SK-N-SH (cell line): ENCODE measurements around the gene RHOJ. TPM values are rescaled to one million over a fixed set of nuclear protein-coding genes. Genes with fewer than 3 reads are reported as not detected.

Source experiments
- CTCF ChIA-PET: fragments of 300-600, 350-600 bp; formaldehyde crosslinking; extraction: SDS; loops from one replicate; lab custom pipeline; 2021; lab: Yijun Ruan, JAX
- POLR2A ChIA-PET: fragments of 350-600 bp; sonication (Branson Sonifier 250); formaldehyde crosslinking; extraction: SDS; loops from one replicate; lab custom pipeline; 2020; ENCODE audit warnings: antibody characterized with exemption, inconsistent platforms; lab: Yijun Ruan, JAX
- DNase-seq: peaks from one replicate; pipeline ENCODE4 v3.0.0; 2012
- H2AFZ ChIP-seq: fragments of 200-600 bp; sonication (generic); 2 replicates; pipeline ENCODE4 v1.8.1; 2016; ENCODE audit warnings: antibody characterized with exemption, mild to moderate bottlenecking, low read depth
- H3F3A ChIP-seq: fragments of 200-600 bp; sonication (generic); replicated peaks from 2 replicates; pipeline ENCODE3; 2016; ENCODE audit warnings: antibody characterized with exemption, mild to moderate bottlenecking; ENCODE audit not compliant: insufficient read depth
- H3K27ac ChIP-seq, 2 experiments: fragments of 200-500 bp in 1 of 2; fragments of 200-600 bp in 1 of 2; sonication (Bioruptor generic) in 1 of 2; sonication (generic), shearing (Covaris generic) in 1 of 2; 2 replicates each; pipeline versions ENCODE4 v1.5.1 to v1.6.1; 2014 to 2016; ENCODE audit warnings: low read depth in 2 of 2, inconsistent platforms in 1 of 2, low read length in 1 of 2, mild to moderate bottlenecking in 1 of 2, mixed read lengths in 1 of 2
- H3K27me3 ChIP-seq: fragments of 200-600 bp; sonication (generic), shearing (Covaris generic); 2 replicates; pipeline ENCODE4 v1.6.1; 2016; ENCODE audit warnings: mixed run types; ENCODE audit not compliant: insufficient read depth
- H3K36me3 ChIP-seq, 2 experiments: fragments of 200-500 bp in 1 of 2; fragments of 200-600 bp in 1 of 2; sonication (Bioruptor generic) in 1 of 2; sonication (generic) in 1 of 2; replicated peaks in 1 of 2; 2 replicates each; pipeline versions ENCODE3 to v1.5.1; 2014 to 2016; ENCODE audit warnings: low read length in 1 of 2, mild to moderate bottlenecking in 1 of 2; ENCODE audit not compliant: insufficient read depth in 2 of 2, control insufficient read depth in 1 of 2
- H3K4me1 ChIP-seq, 2 experiments: fragments of 200-500 bp in 1 of 2; fragments of 200-600 bp in 1 of 2; sonication (Bioruptor generic) in 1 of 2; sonication (generic), shearing (Covaris generic) in 1 of 2; 2 replicates each; pipeline versions ENCODE4 v1.5.1 to v1.6.1; 2014 to 2016; ENCODE audit warnings: low read depth in 1 of 2, low read length in 1 of 2, mixed run types in 1 of 2; ENCODE audit not compliant: insufficient read depth in 2 of 2, control insufficient read depth in 1 of 2
- H3K4me2 ChIP-seq: fragments of 200-600 bp; sonication (generic), shearing (Covaris generic); 2 replicates; pipeline ENCODE4 v1.6.1; 2017; ENCODE audit warnings: mixed run types
- H3K4me3 ChIP-seq, 2 experiments: fragments of 200-500 bp in 1 of 2; fragments of 200-600 bp in 1 of 2; sonication (Bioruptor generic) in 1 of 2; sonication (generic), shearing (Covaris generic) in 1 of 2; 2 replicates each; pipeline versions ENCODE4 v1.5.1 to v1.8.1; 2014 to 2016; ENCODE audit warnings: low read depth in 2 of 2, inconsistent platforms in 1 of 2, low read length in 1 of 2, mild to moderate bottlenecking in 1 of 2, mixed read lengths in 1 of 2, moderate library complexity in 1 of 2
- H3K79me2 ChIP-seq: fragments of 200-600 bp; sonication (generic); 2 replicates; pipeline ENCODE4 v1.8.1; 2017; ENCODE audit warnings: mild to moderate bottlenecking; ENCODE audit not compliant: insufficient read depth
- H3K9ac ChIP-seq: fragments of 200-600 bp; sonication (generic); 2 replicates; pipeline ENCODE4 v1.6.1; 2017; ENCODE audit warnings: mixed run types
- H3K9me2 ChIP-seq: fragments of 200-600 bp; sonication (generic); 2 replicates; pipeline ENCODE4 v1.6.1; 2017; ENCODE audit warnings: mixed run types
- H3K9me3 ChIP-seq: fragments of 200-600 bp; sonication (generic); 2 replicates; pipeline ENCODE4 v1.6.1; 2017; ENCODE audit warnings: mixed run types, mild to moderate bottlenecking, moderate library complexity
- H4K20me1 ChIP-seq: fragments of 200-600 bp; sonication (generic); 2 replicates; pipeline ENCODE4 v1.6.1; 2017; ENCODE audit warnings: mild to moderate bottlenecking, mixed run types; ENCODE audit not compliant: insufficient read depth
- EP300 ChIP-seq, 2 experiments: IDR thresholded peaks; 2 replicates each; pipeline versions ENCODE4 v1.4.0 to v1.6.1; 2012; ENCODE audit warnings: borderline replicate concordance in 1 of 2, low read depth in 1 of 2, low read length in 1 of 2
- EZH2phosphoT487 ChIP-seq: fragments of 200-600 bp; sonication (generic); IDR thresholded peaks from 2 replicates; pipeline ENCODE4 v1.6.1; 2017; ENCODE audit warnings: low read depth, mixed run types, mild to moderate bottlenecking, antibody characterized with exemption, moderate library complexity, borderline replicate concordance
- FOSL2 ChIP-seq: IDR thresholded peaks from 2 replicates; pipeline ENCODE4 v1.4.0; 2012; ENCODE audit warnings: low read depth, mild to moderate bottlenecking, moderate library complexity, borderline replicate concordance
- GABPA ChIP-seq: IDR thresholded peaks from 2 replicates; pipeline ENCODE4 v1.4.0; 2012; ENCODE audit warnings: low read depth, mild to moderate bottlenecking
- MXI1 ChIP-seq: IDR thresholded peaks from 2 replicates; pipeline ENCODE4 v1.6.1; 2012; ENCODE audit warnings: mild to moderate bottlenecking, low read depth, low read length, improper control_type of control experiment
- NFIC ChIP-seq: IDR thresholded peaks from 2 replicates; pipeline ENCODE4 v1.4.0; 2012; ENCODE audit warnings: borderline replicate concordance
- NRF1 ChIP-seq: IDR thresholded peaks from 2 replicates; pipeline ENCODE4 v1.6.1; 2012; ENCODE audit warnings: low read depth, mild to moderate bottlenecking, low read length
- RAD21 ChIP-seq: IDR thresholded peaks from 2 replicates; pipeline ENCODE4 v1.6.1; 2012; ENCODE audit warnings: mild to moderate bottlenecking, low read length
- RCOR1 ChIP-seq: fragments of 150-350 bp; IDR thresholded peaks from 2 replicates; pipeline ENCODE4 v1.6.1; 2017; ENCODE audit warnings: antibody characterized with exemption, low read length
- TCF12 ChIP-seq: IDR thresholded peaks from 2 replicates; pipeline ENCODE4 v1.4.0; 2012
- TEAD4 ChIP-seq: IDR thresholded peaks from 2 replicates; pipeline ENCODE4 v1.4.0; 2012; ENCODE audit warnings: mild to moderate bottlenecking, borderline replicate concordance; ENCODE audit not compliant: insufficient read depth
- YY1 ChIP-seq: IDR thresholded peaks from 2 replicates; pipeline ENCODE4 v1.4.0; 2012; ENCODE audit warnings: low read depth, mild to moderate bottlenecking
- WGBS: methylation state at CpG from one replicate; pipeline ENCODE4 v1.1.6; 2017; ENCODE audit warnings: low lambda C conversion rate; 5-methylcytosine and 5-hydroxymethylcytosine counted together
- polyA plus RNA-seq, 3 experiments: library from polyadenylated mRNA; depleted of rRNA; stranded (reverse); fragments of >200 nt; gene quantifications; 2 replicates each; pipeline ENCODE4 v1.2.3, GENCODE V29; 2012
- TF ChIP-seq, protein P1 (sequence below): IDR thresholded peaks from 2 replicates; pipeline ENCODE4 v1.4.0; 2012; ENCODE audit warnings: low read depth, borderline replicate concordance
- TF ChIP-seq, protein P2 (sequence below): fragments of 200-600 bp; sonication (generic); IDR thresholded peaks from 2 replicates; pipeline ENCODE4 v1.6.1; 2017; ENCODE audit warnings: antibody characterized with exemption, mild to moderate bottlenecking, moderate library complexity

Gene RHOJ
- polyA plus RNA-seq, 1 of the 3 experiments (the other 2 are of a cell fraction) = 12.1 TPM

DNA sequence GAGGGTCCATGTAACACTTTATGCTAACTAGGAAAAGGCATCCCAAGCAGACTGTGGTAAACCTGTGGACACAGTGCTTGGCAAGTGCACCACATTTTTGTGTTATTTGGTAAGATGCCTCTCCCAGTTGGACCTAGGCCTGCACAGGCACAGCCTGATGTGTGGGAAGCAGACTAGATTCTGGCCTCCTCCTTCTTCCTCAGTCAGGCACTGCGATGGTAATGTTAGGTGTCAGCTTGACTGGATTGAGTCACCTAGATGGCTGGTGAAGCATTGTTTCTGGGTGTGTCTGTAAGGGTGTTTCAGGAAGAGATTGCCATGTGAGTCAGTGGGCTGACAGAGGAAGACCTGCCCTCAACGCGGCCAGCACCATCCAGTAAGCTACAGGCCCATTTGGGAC lies 25.3 kb upstream of the RHOJ start:
- no peaks in the 10 kb centered on the region for H3K9me2 ChIP-seq
- H3K79me2 ChIP-seq = no peaks in the 10 kb centered on the region
- peak overlapping the region; percentile 33; the same call in 1 of the 2 replicates for H2AFZ ChIP-seq
- H4K20me1 ChIP-seq = no peaks in the 10 kb centered on the region
- no peaks in the 10 kb centered on the region for H3K36me3 ChIP-seq
- H3F3A ChIP-seq = no peaks in the 10 kb centered on the region
- no peak for DNase-seq
- POLR2A ChIA-PET = no interaction called here
- peaks cover 0 to 12% of the 10 kb centered on the region in 2 experiments; a peak in 1 of 4 replicates for H3K4me1 ChIP-seq
- H3K9ac ChIP-seq = no peak overlapping the region
- CTCF ChIA-PET = interaction anchor here (1.1 kb wide), 1 partner anchor 105 kb away, joined by 3 read pairs; no protein-coding TSS in a partner anchor
- no peaks in the 10 kb centered on the region for H3K27me3 ChIP-seq
- TF ChIP-seq GABPA (no peak), FOSL2 (peak; percentile 16; the same call in 1 of the 2 replicates)
- no peak overlapping the region for H3K4me3 ChIP-seq
- no peak overlapping the region for H3K27ac ChIP-seq
- WGBS = 18% methylated on average over 2 of the region's 3 CpGs
- H3K9me3 ChIP-seq = no peaks in the 10 kb centered on the region
- H3K4me2 ChIP-seq = no peak overlapping the region

DNA sequence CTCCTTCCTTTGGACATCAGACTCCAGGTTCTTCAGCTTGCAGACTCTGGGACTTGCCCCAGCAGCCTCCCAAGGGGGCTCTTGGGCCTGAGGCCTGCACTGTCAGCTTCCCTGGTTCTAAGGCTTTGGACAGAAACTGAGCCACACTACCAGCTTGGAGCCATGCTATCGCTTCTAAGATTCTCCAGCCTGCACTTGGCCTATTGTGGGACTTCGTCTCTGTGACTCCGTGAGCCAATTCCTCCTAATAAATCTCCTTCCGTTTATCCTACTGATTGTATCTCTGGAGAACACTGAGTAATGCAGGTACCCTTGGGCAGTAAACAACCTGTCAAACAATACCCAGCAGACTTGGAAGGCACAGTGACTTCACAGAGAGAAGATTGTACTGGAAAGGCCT lies 24.9 kb upstream of the RHOJ start:
- POLR2A ChIA-PET = no interaction called here
- Histone ChIP-seq H3K4me1 (peaks cover 0 to 8% of the 10 kb centered on the region in 2 experiments; a peak in 1 of 4 replicates), H3K9me3 (no peaks in the 10 kb centered on the region), H3K27ac (no peak overlapping the region), H3F3A (no peaks in the 10 kb centered on the region), H3K4me3 (no peak overlapping the region), H3K36me3 (no peaks in the 10 kb centered on the region), H2AFZ (peak overlapping the region; percentile 33; the same call in 1 of the 2 replicates), H3K79me2 (no peaks in the 10 kb centered on the region), H3K27me3 (no peaks in the 10 kb centered on the region)
- DNase-seq = no peak
- WGBS = 41% methylated on average over 4 of the region's 4 CpGs
- no peak for TF ChIP-seq EP300 (IDR thresholded peaks at IDR 0.05; ENCODE audit: borderline replicate concordance in 1 of 2, low read depth in 1 of 2, low read length in 1 of 2)
- TF ChIP-seq, protein P1, sequence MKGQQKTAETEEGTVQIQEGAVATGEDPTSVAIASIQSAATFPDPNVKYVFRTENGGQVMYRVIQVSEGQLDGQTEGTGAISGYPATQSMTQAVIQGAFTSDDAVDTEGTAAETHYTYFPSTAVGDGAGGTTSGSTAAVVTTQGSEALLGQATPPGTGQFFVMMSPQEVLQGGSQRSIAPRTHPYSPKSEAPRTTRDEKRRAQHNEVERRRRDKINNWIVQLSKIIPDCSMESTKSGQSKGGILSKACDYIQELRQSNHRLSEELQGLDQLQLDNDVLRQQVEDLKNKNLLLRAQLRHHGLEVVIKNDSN = no peak
- TF ChIP-seq RCOR1 = no peak
- TF ChIP-seq NRF1 = no peak
- TF ChIP-seq EZH2phosphoT487 = no peak
- TF ChIP-seq YY1 = no peak
- TF ChIP-seq TEAD4 = no peak
- TF ChIP-seq NFIC = no peak
- TF ChIP-seq, all 33 proteins: peak for 0
- no peaks in the 10 kb centered on the region for H4K20me1 ChIP-seq
- no peak overlapping the region for H3K9ac ChIP-seq
- H3K9me2 ChIP-seq = no peaks in the 10 kb centered on the region
- CTCF ChIA-PET = interaction anchor here (1.1 kb wide), 1 partner anchor 105 kb away, joined by 3 read pairs; no protein-coding TSS in a partner anchor
- no peak overlapping the region for H3K4me2 ChIP-seq

DNA sequence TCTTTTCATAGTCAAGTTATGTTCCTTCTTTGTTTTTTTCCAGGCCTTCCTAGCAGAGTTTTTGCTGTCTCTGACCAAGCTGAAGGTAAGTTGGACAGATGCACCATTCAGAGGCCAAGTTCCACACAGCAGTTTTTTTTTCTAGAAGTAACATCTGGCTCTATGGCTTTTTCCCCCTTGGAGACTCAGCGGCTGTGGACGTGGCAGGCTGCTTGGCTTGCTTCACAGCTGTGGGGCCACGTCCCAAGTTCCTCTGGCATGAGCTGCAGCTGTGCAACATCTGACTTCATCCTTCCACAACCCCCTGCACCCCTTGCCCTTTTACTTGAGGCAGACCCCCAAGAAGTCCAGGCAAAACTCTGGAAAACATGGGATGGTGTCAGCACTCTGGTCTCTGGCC lies 24.2 kb upstream of the RHOJ start:
- H3K9me3 ChIP-seq = no peaks in the 10 kb centered on the region
- H2AFZ ChIP-seq = no peak overlapping the region
- no peak overlapping the region for H3K27ac ChIP-seq
- no peaks in the 10 kb centered on the region for H3F3A ChIP-seq
- no peaks in the 10 kb centered on the region for H3K36me3 ChIP-seq
- H3K4me2 ChIP-seq = no peak overlapping the region
- no peaks in the 10 kb centered on the region for H4K20me1 ChIP-seq
- DNase-seq = no peak
- no peaks in the 10 kb centered on the region for H3K9me2 ChIP-seq
- H3K4me1 ChIP-seq = 0 out of 4 replicates have a peak, but pooled peaks cover 0 to 7% of the 10 kb centered on the region in 2 experiments
- ChIA-PET CTCF (no interaction called here), POLR2A (no interaction called here)
- H3K9ac ChIP-seq = no peak overlapping the region
- no peaks in the 10 kb centered on the region for H3K79me2 ChIP-seq
- H3K4me3 ChIP-seq = no peak overlapping the region
- WGBS = 13% methylated on average over 3 of the region's 3 CpGs
- no peaks in the 10 kb centered on the region for H3K27me3 ChIP-seq
- TF ChIP-seq NRF1 = no peak
- TF ChIP-seq TEAD4 = no peak
- TF ChIP-seq RAD21 = no peak
- no peak for TF ChIP-seq MXI1
- TF ChIP-seq TCF12 = no peak
- TF ChIP-seq, protein P2, sequence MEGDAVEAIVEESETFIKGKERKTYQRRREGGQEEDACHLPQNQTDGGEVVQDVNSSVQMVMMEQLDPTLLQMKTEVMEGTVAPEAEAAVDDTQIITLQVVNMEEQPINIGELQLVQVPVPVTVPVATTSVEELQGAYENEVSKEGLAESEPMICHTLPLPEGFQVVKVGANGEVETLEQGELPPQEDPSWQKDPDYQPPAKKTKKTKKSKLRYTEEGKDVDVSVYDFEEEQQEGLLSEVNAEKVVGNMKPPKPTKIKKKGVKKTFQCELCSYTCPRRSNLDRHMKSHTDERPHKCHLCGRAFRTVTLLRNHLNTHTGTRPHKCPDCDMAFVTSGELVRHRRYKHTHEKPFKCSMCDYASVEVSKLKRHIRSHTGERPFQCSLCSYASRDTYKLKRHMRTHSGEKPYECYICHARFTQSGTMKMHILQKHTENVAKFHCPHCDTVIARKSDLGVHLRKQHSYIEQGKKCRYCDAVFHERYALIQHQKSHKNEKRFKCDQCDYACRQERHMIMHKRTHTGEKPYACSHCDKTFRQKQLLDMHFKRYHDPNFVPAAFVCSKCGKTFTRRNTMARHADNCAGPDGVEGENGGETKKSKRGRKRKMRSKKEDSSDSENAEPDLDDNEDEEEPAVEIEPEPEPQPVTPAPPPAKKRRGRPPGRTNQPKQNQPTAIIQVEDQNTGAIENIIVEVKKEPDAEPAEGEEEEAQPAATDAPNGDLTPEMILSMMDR = no peak
- TF ChIP-seq, all 33 proteins: peak for 0
